Astrocyte of the hippocampus (primary cell): Measurements from ENCODE around the gene CNDP2.

ENCODE experiments used
- DNase-seq: peaks from one replicate; pipeline ENCODE4 v3.0.0; 2011; ENCODE audit warnings: low read depth, low spot score

CNDP2 gene

GRCh38 chr18:74472312-74472711, 23.9 kb upstream of the CNDP2 start:
- no peak for DNase-seq

DNA sequence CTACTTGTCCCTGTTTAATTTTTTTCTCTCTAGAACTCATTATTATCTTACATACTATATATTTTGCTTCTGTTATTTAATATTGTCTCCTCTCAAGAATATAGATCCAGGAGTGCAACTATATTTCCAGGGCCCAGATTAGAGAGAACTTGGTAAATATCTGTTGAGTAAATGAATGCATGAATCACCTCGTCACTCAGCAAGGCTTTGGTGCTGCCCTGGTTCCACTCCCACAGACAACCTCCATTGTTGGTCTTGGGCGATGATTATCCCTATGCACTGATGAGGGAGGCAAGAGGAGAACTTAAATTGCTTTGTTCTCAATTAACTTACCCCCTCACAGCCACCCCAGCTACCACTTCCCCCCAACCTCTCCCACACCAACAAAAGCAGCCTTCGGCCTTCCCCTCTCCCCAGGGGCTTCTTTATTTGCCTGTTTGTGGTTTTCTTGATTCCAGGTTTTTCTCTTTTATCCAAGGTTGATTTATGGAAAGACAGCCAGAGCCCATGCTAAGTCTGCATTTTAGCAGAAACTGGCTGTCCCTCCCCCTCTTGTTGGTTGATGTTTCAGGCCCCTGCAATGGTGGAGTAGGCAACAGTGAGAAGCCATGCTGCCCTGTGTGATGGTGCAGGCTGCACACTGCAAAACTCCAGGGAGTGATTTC, 22.1 kb upstream of the CNDP2 start:
- DNase-seq, result no peak

- peak; percentile 54 for DNase-seq
Measured at GRCh38 chr18:74476140-74476539, 20.0 kb upstream of the CNDP2 start.

- DNase-seq, result no peak
Measured at GRCh38 chr18:74477771-74478170, 18.4 kb upstream of the CNDP2 start.

GRCh38 chr18:74478316-74478715, 17.8 kb upstream of the CNDP2 start:
- DNase-seq, result no peak

GRCh38 chr18:74478880-74479279, 17.3 kb upstream of the CNDP2 start:
- no peak for DNase-seq

DNA sequence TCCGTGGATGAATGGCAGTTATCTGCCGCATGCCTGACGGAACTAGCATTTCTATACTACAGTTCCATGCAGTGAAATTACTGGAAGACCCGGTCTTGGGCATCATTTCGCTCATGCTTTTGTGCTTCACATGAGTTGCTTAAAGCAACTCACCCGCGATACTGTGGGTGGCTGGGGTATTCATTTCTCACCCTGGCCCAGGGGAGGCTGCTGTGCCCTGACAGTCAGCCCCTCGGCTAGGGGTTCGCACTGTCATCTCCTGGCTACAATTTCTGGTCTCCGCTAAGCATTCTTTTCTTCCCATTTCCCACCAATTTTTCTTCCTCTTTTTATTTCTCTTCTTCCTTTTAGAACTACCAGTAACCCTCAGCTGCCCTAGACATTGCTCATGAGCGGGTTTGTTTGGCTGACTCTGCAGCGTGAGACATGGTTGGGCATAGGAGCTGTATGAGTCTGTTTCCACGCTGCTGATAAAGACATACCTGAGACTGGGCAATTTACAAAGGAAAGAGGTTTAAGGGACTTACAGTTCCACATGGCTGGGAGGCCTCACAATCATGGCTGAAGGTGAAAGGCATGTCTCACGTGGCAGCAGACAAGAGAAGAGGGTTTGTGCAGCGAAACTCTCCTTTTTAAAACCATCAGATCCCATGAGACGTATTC, 16.5 kb upstream of the CNDP2 start:
- no peak for DNase-seq

GRCh38 chr18:74480149-74480651, 16.0 kb upstream of the CNDP2 start:
- no peak for DNase-seq

GRCh38 chr18:74482697-74483096, 13.5 kb upstream of the CNDP2 start:
- DNase-seq, result no peak

- DNase-seq, result no peak
Measured at GRCh38 chr18:74486119-74486849, 9.9 kb upstream of the CNDP2 start.

- DNase-seq, result no peak
Measured at GRCh38 chr18:74488354-74488753, 7.8 kb upstream of the CNDP2 start.

DNA sequence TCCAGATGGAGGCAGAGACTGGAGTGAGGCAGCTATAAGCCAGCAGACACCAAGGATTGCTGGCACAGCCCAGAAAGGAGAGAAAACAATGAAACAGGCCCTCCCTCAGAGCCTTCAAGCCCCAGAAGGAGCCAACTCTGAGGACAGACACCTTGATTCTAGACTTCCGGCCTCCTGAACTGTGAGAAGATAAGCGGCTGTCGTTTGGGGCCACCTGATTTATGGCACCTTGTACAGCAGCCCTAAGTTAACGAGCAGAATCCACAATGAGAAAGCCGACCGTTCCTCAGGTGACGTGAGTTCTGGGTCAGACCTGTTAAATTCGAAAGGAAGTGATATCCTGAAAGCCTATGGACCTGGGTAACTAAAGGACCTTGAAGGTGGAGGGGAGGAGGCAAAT, 7.3 kb upstream of the CNDP2 start:
- no peak for DNase-seq

DNA sequence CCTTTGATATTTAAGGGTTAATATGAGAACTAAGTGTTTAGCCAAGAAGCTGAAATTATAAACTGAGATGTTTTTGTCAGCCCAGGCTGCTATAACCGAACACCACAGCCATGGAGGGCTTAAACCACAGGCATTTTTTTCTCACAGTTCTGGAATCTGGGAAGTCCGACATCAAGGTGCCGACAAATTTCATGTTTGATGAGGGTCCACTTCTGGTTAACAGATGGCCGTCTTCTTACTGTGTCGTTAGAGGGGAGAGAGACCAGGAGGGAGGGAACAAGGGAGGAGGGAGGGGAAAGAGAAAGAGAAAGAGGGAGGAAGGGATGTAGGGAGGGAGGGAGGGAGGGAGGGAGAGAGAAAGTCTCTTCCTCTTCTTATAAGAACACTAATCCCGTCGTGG, 6.5 kb upstream of the CNDP2 start:
- peak; percentile 91 for DNase-seq

DNA sequence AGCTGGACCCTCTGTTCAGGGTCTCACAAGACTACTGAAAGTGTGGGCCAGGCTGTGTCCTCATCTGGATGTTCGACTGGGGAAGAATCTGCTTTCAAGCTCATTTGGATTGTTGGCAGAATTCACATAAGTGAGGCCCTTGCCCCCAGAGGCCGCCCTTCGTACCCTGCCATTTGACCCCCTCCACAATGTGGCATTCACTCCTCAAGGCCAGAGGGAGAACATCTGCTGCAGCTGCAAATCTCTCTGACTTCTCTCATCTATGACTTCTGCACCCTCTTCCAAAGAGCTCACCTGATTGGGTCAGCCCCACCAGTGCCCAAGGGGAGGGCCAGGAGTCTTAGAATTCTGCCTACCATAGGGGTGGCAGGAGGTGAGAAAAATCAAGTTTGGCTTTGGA, 3.9 kb upstream of the CNDP2 start:
- no peak for DNase-seq

DNA sequence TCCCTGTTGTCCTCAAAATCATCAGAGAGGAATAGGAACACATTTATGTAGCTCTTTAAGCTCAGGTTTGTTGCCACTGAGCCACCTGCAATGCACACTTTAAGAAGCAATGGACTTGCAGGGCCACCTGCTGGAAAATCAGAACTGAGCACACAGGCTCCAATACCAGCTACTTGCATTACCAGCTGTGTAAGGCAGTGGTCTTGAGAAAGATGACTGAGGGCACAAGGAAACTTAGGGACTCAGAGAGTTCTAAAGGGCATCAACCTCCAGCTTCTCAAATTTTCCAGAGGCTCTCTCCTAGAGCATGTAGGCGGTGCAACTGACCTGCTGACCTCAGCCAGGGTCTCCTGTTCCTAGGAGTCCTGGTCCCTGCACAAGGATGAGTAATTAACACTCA, 2.5 kb upstream of the CNDP2 start:
- peak; percentile 85 for DNase-seq

DNA sequence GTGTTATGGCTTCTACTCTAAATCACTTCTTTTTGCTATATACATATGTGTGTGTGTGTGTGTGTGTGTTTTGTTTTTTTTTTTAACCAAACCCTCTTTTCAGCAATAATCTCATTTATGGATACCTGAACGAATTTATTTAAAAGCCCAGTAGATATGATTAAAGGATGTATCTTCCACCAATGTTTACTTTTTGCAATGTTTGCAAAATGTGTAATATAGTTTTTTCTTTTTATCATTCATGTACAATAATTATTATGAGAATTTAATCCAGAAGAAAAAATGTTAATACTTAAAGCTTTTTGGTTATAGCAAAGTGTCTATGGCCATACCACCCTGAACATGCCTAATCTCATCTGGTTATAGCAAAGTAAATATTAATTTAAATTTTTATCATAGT, 1.6 kb upstream of the CNDP2 start:
- DNase-seq, result no peak

GRCh38 chr18:74496508-74497323, 553 bp downstream of the CNDP2 start:
- DNase-seq, result peak; percentile 77

GRCh38 chr18:74497324-74497676, 1.1 kb downstream of the CNDP2 start:
- DNase-seq, result no peak

DNA sequence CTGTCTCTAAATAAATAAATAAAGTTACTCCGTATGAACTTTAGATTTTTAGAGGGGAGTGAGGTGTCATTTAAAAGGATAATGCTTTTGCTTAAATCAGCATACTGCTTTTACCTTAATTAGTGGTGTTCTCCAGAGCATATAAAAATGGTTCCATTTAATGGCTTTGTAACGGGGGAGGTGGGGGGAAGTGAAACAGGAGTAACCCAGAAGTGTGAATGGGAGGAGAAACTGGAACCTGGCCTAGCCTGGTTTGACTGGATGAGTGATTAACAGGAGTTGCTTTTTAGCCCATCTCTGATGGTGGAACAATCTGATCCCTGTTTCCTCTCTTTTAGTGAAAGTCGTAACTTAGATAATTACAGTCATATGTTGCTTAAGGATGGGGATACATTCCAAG, 1.6 kb downstream of the CNDP2 start:
- DNase-seq, result no peak

- no peak for DNase-seq
Measured at GRCh38 chr18:74498712-74499627, 2.8 kb downstream of the CNDP2 start.

GRCh38 chr18:74499633-74500032, 3.5 kb downstream of the CNDP2 start:
- peak; percentile 53 for DNase-seq
